Aorta (tissue), 5 donors: ENCODE results near the gene ZNF480. TPM values are rescaled to one million over a fixed set of nuclear protein-coding genes. Genes with fewer than 3 reads are reported as not detected.
A peak's percentile ranks its signal among the peaks of the same experiment; 100 is the strongest.

Experiments
- ATAC-seq: fragments of 200-7000 bp; cut with Tn5 transposase; one replicate; pipeline ENCODE4 v1.9.1; 2022; ENCODE audit warnings: moderate library complexity; ENCODE audit not compliant: low FRiP score
- DNase-seq, 2 donors: peaks; one replicate each; pipeline ENCODE4 v3.0.0-alpha.2; 2020
- H3K27ac ChIP-seq, 2 donors: one replicate each; pipeline ENCODE4 v1.5.1; 2013; ENCODE audit warnings: low read length in 2 of 2, mild to moderate bottlenecking in 2 of 2, moderate library complexity in 2 of 2, control low read depth in 1 of 2, inconsistent platforms in 1 of 2, low read depth in 1 of 2
- H3K27me3 ChIP-seq, 2 donors: one replicate each; pipeline ENCODE4 v1.6.1; 2013; ENCODE audit warnings: control low read depth in 1 of 2, low read length in 1 of 2, mild to moderate bottlenecking in 1 of 2, moderate library complexity in 1 of 2; ENCODE audit not compliant: insufficient read depth in 2 of 2, control insufficient read depth in 1 of 2
- H3K36me3 ChIP-seq, 2 donors: one replicate each; pipeline ENCODE4 v1.6.1; 2013; ENCODE audit warnings: control low read depth in 1 of 2, low read length in 1 of 2, mild to moderate bottlenecking in 1 of 2; ENCODE audit not compliant: insufficient read depth in 2 of 2, control insufficient read depth in 1 of 2
- H3K4me1 ChIP-seq, 2 donors: one replicate each; pipeline ENCODE4 v1.6.1; 2013; ENCODE audit warnings: low read length in 2 of 2, control low read depth in 1 of 2, mild to moderate bottlenecking in 1 of 2, moderate library complexity in 1 of 2; ENCODE audit not compliant: insufficient read depth in 2 of 2, control insufficient read depth in 1 of 2
- H3K4me3 ChIP-seq, 2 donors: one replicate each; pipeline ENCODE4 v1.5.1; 2013; ENCODE audit warnings: low read length in 2 of 2, control low read depth in 1 of 2, mild to moderate bottlenecking in 1 of 2
- H3K9me3 ChIP-seq: one replicate; pipeline ENCODE4 v1.6.1; 2013; ENCODE audit warnings: mild to moderate bottlenecking, low read length; ENCODE audit not compliant: control insufficient read depth
- WGBS, 2 donors: extraction: QIAGEN DNeasy Blood & Tissue Kit; methylation state at CpG; one replicate each; pipeline ENCODE4 v1.1.7; 2013; 5-methylcytosine and 5-hydroxymethylcytosine counted together
- intact Hi-C, 2 donors: fragments of 100-400 bp; cut with DNase I; formaldehyde crosslinking; loops; one replicate each; pipeline versions ENCODE4 v1.14.2 to v1.15.0; 2022
- microRNA-seq, 2 donors: library from miRNA; unstranded; fragments of <30 nt; microRNA quantifications; one replicate each; pipeline ENCODE4 v1.2.0, GENCODE V29; 2020
- polyA plus RNA-seq, 2 donors: library from polyadenylated mRNA; stranded (reverse); fragments of 200-250 nt; gene quantifications; one replicate each; pipeline ENCODE4 v1.2.3, GENCODE V29; 2013
- total RNA-seq, 2 donors: library from RNA; stranded (reverse); fragmentation: NEBNext Ultra II Directional; extraction: Animal tissue kit (Norgen Biotek cat#: 25700); gene quantifications; one replicate each; pipeline ENCODE4 v1.2.1, GENCODE V29; 2021
- donor health status: healthy with polysubstance abuse.
- donor health status: Bipolar disorder and iron deficiency.
- donor health status: DM: no; HTN: no; CAD: no.
- donor health status: DM: no; HTN: no; CAD: no.
- donor health status: DM: yes; HTN: yes; CAD: no.

ZNF480 gene
- total and polyA plus RNA-seq, 4 donors, result 5.4 to 15.7 (median 8.0) TPM

- H3K4me1 ChIP-seq, result no peaks in the 10 kb centered on the region
- intact Hi-C loops, result no loop called here
- WGBS, 2 donors, result 98 to 99% methylated on average over 8 of the region's 8 CpGs
- ATAC-seq (no peak), DNase-seq (no peak)
- H3K36me3 ChIP-seq, result peaks cover 0 to 5% of the 10 kb centered on the region in 2 donors
- H3K27me3 ChIP-seq, result no peaks in the 10 kb centered on the region
- no peak overlapping the region for H3K27ac ChIP-seq
- H3K4me3 ChIP-seq, result no peak overlapping the region
- peaks cover 11% of the 10 kb centered on the region for H3K9me3 ChIP-seq
Measured at GRCh38 chr19:52366414-52366824, 69.5 kb downstream of the ZNF480 start.

GRCh38 chr19:52369559-52370340, 72.8 kb downstream of the ZNF480 start, which contains the start of gene ZNF880:
Gene ZNF880 (plus strand): TSS chr19:52369923. CDS start chr19:52369966, 43 bp downstream.
- H3K36me3 ChIP-seq, result peaks cover 5 to 7% of the 10 kb centered on the region in 2 donors
- no peaks in the 10 kb centered on the region for H3K27me3 ChIP-seq
- H3K4me1 ChIP-seq, result no peaks in the 10 kb centered on the region
- H3K4me3 ChIP-seq, result peak within 1 kb of the TSS; percentile 56 to 70
- intact Hi-C loops, result no loop called here
- peaks cover 7% of the 10 kb centered on the region for H3K9me3 ChIP-seq
- DNase-seq, result peak; percentile 96 to 98
- 1% methylated on average over 52 of the region's 52 CpGs for WGBS, 2 donors
- peak within 1 kb of the TSS; percentile 64 to 85 for H3K27ac ChIP-seq
- ATAC-seq, result peak; percentile 100

- 24 to 35% methylated on average over 7 of the region's 7 CpGs for WGBS, 2 donors
- Histone ChIP-seq H3K4me1 (no peaks in the 10 kb centered on the region), H3K9me3 (peaks cover 6% of the 10 kb centered on the region), H3K27ac (peak overlapping the region; percentile 64 to 85), H3K27me3 (no peaks in the 10 kb centered on the region), H3K4me3 (peak overlapping the region; percentile 56 to 70), H3K36me3 (peaks cover 5 to 9% of the 10 kb centered on the region in 2 donors)
- no peak for DNase-seq
- intact Hi-C loops, result no loop called here
- no peak for ATAC-seq
Measured at GRCh38 chr19:52370341-52370710, 73.4 kb downstream of the ZNF480 start.

Small RNA genes within 50 kb of the gene (microRNA-seq; reads per million reads assigned to microRNA genes)
- gene MIR643, result 0.99 to 2.4 reads per million in 2 donors

Other genes with a start within 250 kb of the ZNF480 start
- 10 to 100 TPM; 21.4 to 22.0 TPM for gene ZNF432, start 248.3 kb upstream of the ZNF480 start, total RNA-seq
- gene ZNF432, start 248.3 kb upstream of the ZNF480 start, polyA plus RNA-seq, result 10 to 100 TPM in 1 of 2 donors, 1 to 10 TPM in 1; 4.1 to 14.3 TPM
- 10 to 100 TPM; 33.8 to 40.7 TPM for gene ZNF841, start 201.4 kb upstream of the ZNF480 start, total RNA-seq
- 10 to 100 TPM in 1 of 2 donors, under 1 TPM in 1; 0.88 to 19.6 TPM for gene ZNF841, start 201.4 kb upstream of the ZNF480 start, polyA plus RNA-seq
- gene ZNF616, start 157.2 kb upstream of the ZNF480 start, total RNA-seq, result 10 to 100 TPM in 1 of 2 donors, 1 to 10 TPM in 1; 8.1 to 11.0 TPM
- gene ZNF616, start 157.2 kb upstream of the ZNF480 start, polyA plus RNA-seq, result 1 to 10 TPM in 1 of 2 donors, under 1 TPM in 1; 0.88 to 2.1 TPM
- 10 to 100 TPM; 15.4 to 20.3 TPM for gene ZNF836, start 125.5 kb upstream of the ZNF480 start, total RNA-seq
- gene ZNF836, start 125.5 kb upstream of the ZNF480 start, polyA plus RNA-seq, result 1 to 10 TPM; 1.5 to 4.6 TPM
- 100 to 1,000 TPM; 174 to 178 TPM for gene PPP2R1A, start 107.1 kb upstream of the ZNF480 start, total RNA-seq
- gene PPP2R1A, start 107.1 kb upstream of the ZNF480 start, polyA plus RNA-seq, result 10 to 100 TPM; 50.2 to 92.2 TPM
- 10 to 100 TPM; 16.6 to 20.5 TPM for gene ZNF766, start 27.6 kb upstream of the ZNF480 start, total RNA-seq
- gene ZNF766, start 27.6 kb upstream of the ZNF480 start, polyA plus RNA-seq, result 10 to 100 TPM in 1 of 2 donors, 1 to 10 TPM in 1; 6.1 to 10.9 TPM
- gene ZNF610, start 39.1 kb downstream of the ZNF480 start, total RNA-seq, result 1 to 10 TPM; 2.2 to 3.2 TPM
- gene ZNF610, start 39.1 kb downstream of the ZNF480 start, polyA plus RNA-seq, result 1 to 10 TPM in 1 of 2 donors, under 1 TPM in 1; 0.50 to 1.6 TPM
- gene ZNF880, start 72.8 kb downstream of the ZNF480 start, total RNA-seq, result 10 to 100 TPM; 23.3 to 29.7 TPM
- gene ZNF880, start 72.8 kb downstream of the ZNF480 start, polyA plus RNA-seq, result 10 to 100 TPM; 14.3 to 18.4 TPM
- 10 to 100 TPM; 24.4 to 32.1 TPM for gene ZNF528, start 100.7 kb downstream of the ZNF480 start, total RNA-seq
- gene ZNF528, start 100.7 kb downstream of the ZNF480 start, polyA plus RNA-seq, result 10 to 100 TPM in 1 of 2 donors, 1 to 10 TPM in 1; 3.4 to 15.9 TPM
- 1 to 10 TPM in 1 of 2 donors, not detected in 1; 1.1 TPM for gene ZNF534, start 132.0 kb downstream of the ZNF480 start, total RNA-seq
- gene ZNF534, start 132.0 kb downstream of the ZNF480 start, polyA plus RNA-seq, result under 1 TPM in 1 of 2 donors, not detected in 1; 0.77 TPM
- gene ZNF578, start 156.4 kb downstream of the ZNF480 start, total RNA-seq, result 1 to 10 TPM; 2.5 to 3.8 TPM
- 1 to 10 TPM in 1 of 2 donors, under 1 TPM in 1; 0.63 to 1.0 TPM for gene ZNF578, start 156.4 kb downstream of the ZNF480 start, polyA plus RNA-seq
- gene ZNF808, start 230.5 kb downstream of the ZNF480 start, total RNA-seq, result 10 to 100 TPM; 19.2 to 36.4 TPM
- gene ZNF808, start 230.5 kb downstream of the ZNF480 start, polyA plus RNA-seq, result 1 to 10 TPM; 1.1 to 2.8 TPM